DMS53 treated with DMSO at 0.1 percent for 48 hours (cell line): ENCODE measurements around the gene CERS4.

Experiments used
- DNase-seq: peaks from one replicate; lab custom pipeline; 2025; ENCODE audit not compliant: unreplicated experiment; lab: John Stamatoyannopoulos, UW

CERS4 gene

GRCh38 chr19:8311461-8312260, 102.5 kb downstream of the CERS4 start:
- no peak for DNase-seq
